Measurements from ENCODE around the gene MGST1. TPM values are rescaled to one million over a fixed set of nuclear protein-coding genes. Genes with fewer than 3 reads are reported as not detected.
"Not testable (repeated sequence)": the region's sequence is repeated elsewhere in the genome, so short reads cannot be mapped to it uniquely, and the experiment has no call there.

The MGST1 gene
- polyA plus RNA-seq, 1 experiment = 656 TPM

GRCh38 chr12:16370096-16370495, 22.7 kb downstream of the MGST1 start:
- no peak overlapping the region for H3K4me3 ChIP-seq (ENCODE audit: low read depth, low read length)
- H3K27ac ChIP-seq (ENCODE audit: low read depth, low read length) = no peak overlapping the region
- no peak for TF ChIP-seq CTCF (IDR thresholded peaks at IDR 0.05; ENCODE audit: low read depth, low read length)
- POLR2A ChIA-PET = no interaction called here
- CTCF ChIA-PET = interaction anchor here (1.0 kb wide), 2 partner anchors 10 to 16 kb away, joined by 3 read pairs; no protein-coding TSS in a partner anchor
- no peaks in the 10 kb centered on the region for H3K9me3 ChIP-seq (ENCODE audit: control insufficient read depth, insufficient read depth, low read length)
- DNase-seq (ENCODE audit: low read depth, low spot score) = no peak
- H3K27me3 ChIP-seq (ENCODE audit: control insufficient read depth, insufficient read depth, low read length) = no peaks in the 10 kb centered on the region

- POLR2A ChIA-PET = interaction anchor here (0.5 kb wide), 1 partner anchor 33 kb away, joined by 9 read pairs; no protein-coding TSS in a partner anchor
- not testable (repeated sequence) for H3K27me3 ChIP-seq (ENCODE audit: control insufficient read depth, insufficient read depth, low read length)
These were observed 35.3 kb downstream of the MGST1 start for GRCh38 chr12:16382652-16383312.

GRCh38 chr12:16384732-16385131, 37.3 kb downstream of the MGST1 start:
- no peak for DNase-seq (ENCODE audit: low read depth, low spot score)
- H3K27ac ChIP-seq (ENCODE audit: low read depth, low read length) = no peak overlapping the region
- no peak overlapping the region for H3K4me3 ChIP-seq (ENCODE audit: low read depth, low read length)
- H3K9me3 ChIP-seq (ENCODE audit: control insufficient read depth, insufficient read depth, low read length) = no peaks in the 10 kb centered on the region
- ChIA-PET CTCF (interaction anchor here (2.2 kb wide), 1 partner anchor 300 kb away, joined by 38 read pairs; no protein-coding TSS in a partner anchor), POLR2A (no interaction called here)
- TF ChIP-seq CTCF (IDR thresholded peaks at IDR 0.05; ENCODE audit: low read depth, low read length) = no peak
- no peaks in the 10 kb centered on the region for H3K27me3 ChIP-seq (ENCODE audit: control insufficient read depth, insufficient read depth, low read length)

More at GRCh38 chr12:16382652-16383312, 35.3 kb downstream of the MGST1 start:
- H3K4me3 ChIP-seq (ENCODE audit: low read depth, low read length); H3K27ac ChIP-seq (ENCODE audit: low read depth, low read length); CTCF ChIA-PET; DNase-seq (ENCODE audit: low read depth, low spot score); H3K9me3 ChIP-seq (ENCODE audit: control insufficient read depth, insufficient read depth, low read length): not testable (repeated sequence)

DNA sequence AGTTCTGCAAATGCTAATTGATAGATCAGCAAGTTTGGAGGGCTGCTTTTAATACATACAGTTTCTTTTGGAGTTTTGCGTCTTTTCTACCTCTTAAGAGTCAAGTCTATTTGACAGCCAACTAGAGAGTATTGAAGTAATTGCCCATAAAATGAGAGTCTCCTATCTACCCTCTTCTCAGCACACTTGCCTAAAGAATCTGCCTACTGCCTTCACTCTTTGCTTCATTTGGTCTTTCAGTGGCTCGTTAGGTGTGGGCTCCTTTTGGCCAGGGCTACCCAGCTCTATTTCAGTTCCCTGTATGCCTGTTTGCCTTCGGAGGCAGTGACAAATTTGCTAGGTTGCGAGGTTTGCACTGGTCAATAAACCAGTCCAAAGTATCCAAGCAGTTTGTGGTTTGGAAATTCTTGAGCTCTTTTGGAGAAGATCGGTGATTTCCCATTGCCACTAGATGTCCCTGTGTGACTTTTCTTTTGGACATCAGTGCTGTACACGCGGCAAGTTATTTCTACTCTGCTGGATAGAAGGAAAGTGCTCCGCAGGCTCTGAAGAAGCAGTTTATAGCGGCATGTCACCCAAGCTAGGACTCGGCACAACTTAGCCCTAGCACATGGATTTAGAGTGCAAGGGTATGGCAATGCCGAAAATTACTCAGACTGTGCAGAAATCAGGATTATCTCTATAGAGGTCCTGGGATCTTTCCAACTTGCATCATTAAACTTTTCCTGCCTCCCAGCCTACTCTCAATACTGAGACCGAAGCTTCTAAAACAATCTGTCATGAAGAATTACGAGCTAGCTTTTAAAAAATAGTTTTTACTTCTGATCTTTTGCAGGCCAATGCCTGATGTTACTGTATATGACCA, 38.6 kb downstream of the MGST1 start:
- POLR2A ChIA-PET = no interaction called here
- peak; percentile 41 for DNase-seq (ENCODE audit: low read depth, low spot score)
- TF ChIP-seq CTCF (IDR thresholded peaks at IDR 0.05; ENCODE audit: low read depth, low read length) = peak; percentile 62
- H3K27me3 ChIP-seq (ENCODE audit: control insufficient read depth, insufficient read depth, low read length) = no peaks in the 10 kb centered on the region
- H3K4me3 ChIP-seq (ENCODE audit: low read depth, low read length) = no peak overlapping the region
- no peaks in the 10 kb centered on the region for H3K9me3 ChIP-seq (ENCODE audit: control insufficient read depth, insufficient read depth, low read length)
- CTCF ChIA-PET = interaction anchor here (0.5 to 2.2 kb wide), 37 partner anchors 10 to 1607 kb away, joined by 3 to 38 read pairs (median 3); no protein-coding TSS in a partner anchor
- H3K27ac ChIP-seq (ENCODE audit: low read depth, low read length) = no peak overlapping the region

DNA sequence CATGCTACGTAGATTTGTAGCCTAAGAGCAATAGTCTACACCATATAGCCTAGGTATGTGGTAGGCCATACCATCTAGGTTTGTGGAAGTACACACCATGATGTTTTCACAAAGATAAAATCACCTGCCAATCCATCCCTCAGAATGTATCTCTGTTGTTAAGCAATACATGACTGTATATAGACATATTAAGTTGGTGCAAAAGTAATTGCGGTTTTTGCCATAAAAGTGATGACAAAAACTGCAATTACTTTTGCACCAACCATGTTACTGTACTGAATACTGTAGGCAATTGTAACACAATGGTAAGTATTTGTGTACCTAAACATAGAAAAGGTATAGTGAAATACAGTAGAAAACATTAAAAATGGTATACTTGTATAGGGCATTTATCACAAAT, 40.5 kb downstream of the MGST1 start:
- no peak overlapping the region for H3K4me3 ChIP-seq (ENCODE audit: low read depth, low read length)
- CTCF ChIA-PET = interaction anchor here (0.7 to 1.8 kb wide), 3 partner anchors 42 to 645 kb away, joined by 3 to 6 read pairs (median 4); no protein-coding TSS in a partner anchor
- POLR2A ChIA-PET = no interaction called here

More for the DNA sequence above, 40.5 kb downstream of the MGST1 start:
- Histone ChIP-seq H3K27ac (ENCODE audit: low read depth, low read length) (no peak overlapping the region), H3K9me3 (ENCODE audit: control insufficient read depth, insufficient read depth, low read length) (no peaks in the 10 kb centered on the region), H3K27me3 (ENCODE audit: control insufficient read depth, insufficient read depth, low read length) (no peaks in the 10 kb centered on the region)
- DNase-seq (ENCODE audit: low read depth, low spot score) = no peak
- no peak for TF ChIP-seq CTCF (IDR thresholded peaks at IDR 0.05; ENCODE audit: low read depth, low read length)

Measured in AG04450 (cell line).